Measurements from ENCODE around the gene ARG2.

DNA sequence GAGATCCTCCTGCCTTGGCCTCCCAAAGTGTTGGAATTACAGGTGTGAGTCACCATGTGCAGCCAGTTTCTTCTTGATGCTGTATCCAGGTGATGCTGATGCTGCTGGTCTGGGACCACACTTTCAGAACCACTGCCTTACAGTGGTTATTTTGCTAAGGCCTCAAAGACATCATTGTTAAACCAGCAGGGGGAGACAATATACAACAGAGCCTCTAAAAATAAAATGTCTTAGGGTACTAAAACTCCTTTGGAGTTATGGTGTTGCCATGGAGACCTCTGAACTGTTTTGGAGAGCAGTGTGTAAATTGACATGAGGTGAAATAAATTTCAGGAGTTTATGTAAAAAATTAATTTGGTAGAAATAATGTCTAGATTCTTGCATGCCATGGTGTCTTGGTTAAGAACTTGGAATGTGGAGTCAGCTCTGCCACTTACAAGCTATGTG is 1.1 kb upstream of the ARG2 start:
- TF ChIP-seq, protein P1, sequence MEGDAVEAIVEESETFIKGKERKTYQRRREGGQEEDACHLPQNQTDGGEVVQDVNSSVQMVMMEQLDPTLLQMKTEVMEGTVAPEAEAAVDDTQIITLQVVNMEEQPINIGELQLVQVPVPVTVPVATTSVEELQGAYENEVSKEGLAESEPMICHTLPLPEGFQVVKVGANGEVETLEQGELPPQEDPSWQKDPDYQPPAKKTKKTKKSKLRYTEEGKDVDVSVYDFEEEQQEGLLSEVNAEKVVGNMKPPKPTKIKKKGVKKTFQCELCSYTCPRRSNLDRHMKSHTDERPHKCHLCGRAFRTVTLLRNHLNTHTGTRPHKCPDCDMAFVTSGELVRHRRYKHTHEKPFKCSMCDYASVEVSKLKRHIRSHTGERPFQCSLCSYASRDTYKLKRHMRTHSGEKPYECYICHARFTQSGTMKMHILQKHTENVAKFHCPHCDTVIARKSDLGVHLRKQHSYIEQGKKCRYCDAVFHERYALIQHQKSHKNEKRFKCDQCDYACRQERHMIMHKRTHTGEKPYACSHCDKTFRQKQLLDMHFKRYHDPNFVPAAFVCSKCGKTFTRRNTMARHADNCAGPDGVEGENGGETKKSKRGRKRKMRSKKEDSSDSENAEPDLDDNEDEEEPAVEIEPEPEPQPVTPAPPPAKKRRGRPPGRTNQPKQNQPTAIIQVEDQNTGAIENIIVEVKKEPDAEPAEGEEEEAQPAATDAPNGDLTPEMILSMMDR (optimal IDR thresholded peaks at IDR 0.05 in 1 of 3, IDR thresholded peaks at IDR 0.05 in 1 of 3, conservative IDR thresholded peaks at IDR 0.05 in 1 of 3; ENCODE audit: extremely low read depth in 1 of 3, insufficient read depth in 2 of 3, low read length in 3 of 3): peak; percentile 34 to 56 (median 43)
- TF ChIP-seq EZH2 (IDR thresholded peaks at IDR 0.05; ENCODE audit: low read length): no peak

Data from keratinocyte (primary cell).